ENCODE results near the gene OCRL.

Gene OCRL

DNA sequence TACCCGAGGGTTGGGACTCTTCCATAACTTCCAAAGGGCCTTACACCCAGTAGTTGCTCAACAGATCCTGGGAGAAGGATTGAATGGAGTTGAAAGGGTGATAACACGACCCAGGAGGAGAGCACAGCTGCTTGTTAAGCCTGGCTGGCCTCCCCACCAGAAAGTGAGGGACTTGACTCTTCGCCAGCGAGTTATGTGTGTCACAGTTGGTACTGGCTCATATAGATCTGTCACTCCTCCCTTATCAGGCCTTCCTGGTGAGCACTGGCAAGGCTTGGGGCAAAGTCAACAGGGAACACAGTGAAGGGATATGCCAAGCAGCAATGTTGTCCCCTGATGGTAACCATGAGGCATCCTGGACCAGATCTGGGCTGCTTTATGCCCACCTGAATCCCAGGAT is 78.9 kb downstream of the OCRL start:
- H3K4me3 ChIP-seq (ENCODE audit: low read depth, low read length), result no peak overlapping the region
- DNase-seq, result no peak
- H3K36me3 ChIP-seq, result no peaks in the 10 kb centered on the region
- no peaks in the 10 kb centered on the region for H3K9me3 ChIP-seq
- no peaks in the 10 kb centered on the region for H3K4me1 ChIP-seq
- TF ChIP-seq CTCF (IDR thresholded peaks at IDR 0.05; ENCODE audit: low read depth, low read length), result no peak
- H3K27me3 ChIP-seq, result no peaks in the 10 kb centered on the region

DNA sequence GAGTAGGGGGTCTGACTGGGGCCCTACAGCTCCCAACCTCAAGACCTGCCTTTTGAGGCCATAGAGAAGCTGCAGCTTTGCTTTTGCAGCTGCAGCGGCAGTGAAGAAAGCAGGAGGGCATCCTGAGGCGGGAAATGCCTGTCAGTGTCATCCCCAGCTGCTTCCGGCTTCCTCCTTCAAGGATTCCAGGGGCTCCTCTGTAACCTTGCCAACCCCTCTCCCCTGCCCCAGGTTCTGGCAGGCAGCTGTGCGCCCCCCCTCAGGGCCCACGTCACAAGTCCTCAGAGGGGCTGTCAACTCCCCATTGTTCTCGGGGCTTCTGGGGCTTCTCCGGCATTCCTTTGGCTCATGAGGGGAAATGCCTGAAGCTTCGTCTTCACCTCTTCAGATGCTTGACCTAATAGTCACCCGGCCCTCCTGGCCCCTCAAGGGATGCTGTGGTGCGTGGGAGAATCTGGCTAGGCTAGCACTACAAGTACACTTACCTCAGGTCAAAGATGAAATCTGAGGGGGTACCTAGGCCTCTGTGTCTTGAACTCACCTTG is 82.8 kb downstream of the OCRL start:
- Histone ChIP-seq H3K36me3 (no peaks in the 10 kb centered on the region), H3K27me3 (no peaks in the 10 kb centered on the region), H3K9me3 (no peaks in the 10 kb centered on the region), H3K4me3 (ENCODE audit: low read depth, low read length) (no peak overlapping the region), H3K4me1 (no peaks in the 10 kb centered on the region)
- no peak for DNase-seq
- no peak for TF ChIP-seq CTCF (IDR thresholded peaks at IDR 0.05; ENCODE audit: low read depth, low read length)

DNA sequence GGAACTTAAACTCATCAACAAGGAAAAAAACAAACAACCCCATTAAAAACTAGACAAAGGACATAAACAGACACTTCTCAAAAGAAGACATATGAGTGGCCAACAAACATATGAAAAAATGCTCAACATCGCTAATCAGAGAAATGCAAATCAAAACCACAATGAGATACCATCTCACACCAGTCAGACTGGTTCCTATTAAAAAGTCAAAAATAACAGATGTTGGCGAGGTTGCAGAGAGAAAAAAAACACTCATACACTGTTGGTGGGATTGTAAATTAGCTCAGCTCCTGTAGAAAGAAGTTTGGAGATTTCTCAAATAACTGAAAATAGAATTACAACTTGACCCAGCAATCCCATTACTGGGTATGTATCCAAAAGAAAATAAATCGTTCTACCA is 86.0 kb downstream of the OCRL start:
- Histone ChIP-seq H3K27me3 (no peaks in the 10 kb centered on the region), H3K4me1 (no peaks in the 10 kb centered on the region), H3K9me3 (no peaks in the 10 kb centered on the region), H3K36me3 (no peaks in the 10 kb centered on the region), H3K4me3 (ENCODE audit: low read depth, low read length) (no peak overlapping the region)
- no peak for DNase-seq
- no peak for TF ChIP-seq CTCF (IDR thresholded peaks at IDR 0.05; ENCODE audit: low read depth, low read length)

GRCh38 chrX:129629837-129630236 is 89.8 kb downstream of the OCRL start:
- H3K9me3 ChIP-seq, result no peaks in the 10 kb centered on the region
- TF ChIP-seq CTCF (IDR thresholded peaks at IDR 0.05; ENCODE audit: low read depth, low read length), result no peak

DNA sequence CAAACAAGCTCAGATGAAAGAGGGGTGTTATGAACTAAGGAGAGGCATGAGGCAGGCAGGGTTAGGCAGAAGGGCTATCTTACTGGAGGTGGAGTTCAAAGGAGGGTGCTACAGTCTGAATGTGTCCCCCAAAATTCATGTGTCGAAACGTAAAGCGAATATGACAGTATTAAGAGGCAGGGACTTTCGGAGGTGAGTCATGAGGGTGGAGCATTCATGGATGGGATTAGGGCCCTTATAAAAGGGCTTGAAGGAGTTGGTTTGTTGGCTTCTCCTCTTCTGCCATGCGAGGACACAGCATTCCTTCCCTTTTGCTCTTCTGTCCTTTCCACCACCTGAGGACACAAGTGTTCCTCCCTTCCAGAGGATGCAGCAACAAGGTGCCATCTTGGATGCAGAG is 91.8 kb downstream of the OCRL start:
- no peak for DNase-seq
- no peak for TF ChIP-seq CTCF (IDR thresholded peaks at IDR 0.05; ENCODE audit: low read depth, low read length)
- Histone ChIP-seq H3K9me3 (no peaks in the 10 kb centered on the region), H3K27me3 (no peaks in the 10 kb centered on the region), H3K4me1 (no peaks in the 10 kb centered on the region), H3K4me3 (ENCODE audit: low read depth, low read length) (no peak overlapping the region), H3K36me3 (no peaks in the 10 kb centered on the region)

More at GRCh38 chrX:129629837-129630236, 89.8 kb downstream of the OCRL start:
- H3K27me3 ChIP-seq, result no peaks in the 10 kb centered on the region
- DNase-seq, result no peak
- H3K4me1 ChIP-seq, result no peaks in the 10 kb centered on the region
- H3K36me3 ChIP-seq, result no peaks in the 10 kb centered on the region
- H3K4me3 ChIP-seq (ENCODE audit: low read depth, low read length), result no peak overlapping the region

DNA sequence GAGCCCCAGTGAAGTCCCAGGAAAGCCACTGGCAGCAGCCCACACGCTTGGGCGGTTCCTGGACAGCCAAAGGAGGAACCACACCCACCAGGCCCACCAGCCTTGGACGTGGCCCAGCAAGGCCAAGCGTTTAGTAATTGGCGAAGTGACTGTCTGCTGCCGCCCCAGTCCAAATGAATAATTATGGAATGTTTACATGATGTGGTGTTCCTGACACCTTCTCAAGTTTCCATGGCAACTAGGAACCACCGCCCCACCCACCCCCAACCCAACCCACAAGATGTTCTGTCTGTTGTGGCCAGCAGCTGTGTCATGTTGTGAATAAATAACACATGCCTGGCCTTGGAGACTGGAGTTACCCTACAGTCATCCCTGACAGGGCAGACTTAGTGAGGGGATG is 92.4 kb downstream of the OCRL start:
- no peaks in the 10 kb centered on the region for H3K27me3 ChIP-seq
- H3K9me3 ChIP-seq, result no peaks in the 10 kb centered on the region
- no peaks in the 10 kb centered on the region for H3K36me3 ChIP-seq
- no peaks in the 10 kb centered on the region for H3K4me1 ChIP-seq
- H3K4me3 ChIP-seq (ENCODE audit: low read depth, low read length), result no peak overlapping the region
- DNase-seq, result no peak
- no peak for TF ChIP-seq CTCF (IDR thresholded peaks at IDR 0.05; ENCODE audit: low read depth, low read length)
